ENCODE data around the gene CEP250. TPM values are rescaled to one million over a fixed set of nuclear protein-coding genes. Genes with fewer than 3 reads are reported as not detected.
A peak's percentile ranks its signal among the peaks of the same experiment; 100 is the strongest.

CEP250 gene
- total RNA-seq, 2 experiments from 2014 or later = 31.6 to 74.4 TPM

GRCh38 chr20:35523298-35523888 lies 68.0 kb downstream of the CEP250 start:
- no peaks in the 10 kb centered on the region for H3K36me3 ChIP-seq (ENCODE audit: insufficient read depth, low read length)
- TF ChIP-seq EZH2phosphoT487 (IDR thresholded peaks at IDR 0.05; ENCODE audit: borderline replicate concordance, low read depth, low read length) = no peak
- TF ChIP-seq, protein P1, sequence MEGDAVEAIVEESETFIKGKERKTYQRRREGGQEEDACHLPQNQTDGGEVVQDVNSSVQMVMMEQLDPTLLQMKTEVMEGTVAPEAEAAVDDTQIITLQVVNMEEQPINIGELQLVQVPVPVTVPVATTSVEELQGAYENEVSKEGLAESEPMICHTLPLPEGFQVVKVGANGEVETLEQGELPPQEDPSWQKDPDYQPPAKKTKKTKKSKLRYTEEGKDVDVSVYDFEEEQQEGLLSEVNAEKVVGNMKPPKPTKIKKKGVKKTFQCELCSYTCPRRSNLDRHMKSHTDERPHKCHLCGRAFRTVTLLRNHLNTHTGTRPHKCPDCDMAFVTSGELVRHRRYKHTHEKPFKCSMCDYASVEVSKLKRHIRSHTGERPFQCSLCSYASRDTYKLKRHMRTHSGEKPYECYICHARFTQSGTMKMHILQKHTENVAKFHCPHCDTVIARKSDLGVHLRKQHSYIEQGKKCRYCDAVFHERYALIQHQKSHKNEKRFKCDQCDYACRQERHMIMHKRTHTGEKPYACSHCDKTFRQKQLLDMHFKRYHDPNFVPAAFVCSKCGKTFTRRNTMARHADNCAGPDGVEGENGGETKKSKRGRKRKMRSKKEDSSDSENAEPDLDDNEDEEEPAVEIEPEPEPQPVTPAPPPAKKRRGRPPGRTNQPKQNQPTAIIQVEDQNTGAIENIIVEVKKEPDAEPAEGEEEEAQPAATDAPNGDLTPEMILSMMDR (conservative IDR thresholded peaks at IDR 0.05; ENCODE audit: low read length) = peak; percentile 75
- no TSS peak for BruUV-seq (replicated peaks)
- H3K9me3 ChIP-seq (ENCODE audit: low read length) = peaks cover 4% of the 10 kb centered on the region; the same call in 1 of the 2 replicates
- no peak overlapping the region for H3K4me2 ChIP-seq (ENCODE audit: low read length)
- H3K4me1 ChIP-seq (ENCODE audit: insufficient read depth, low read length, poor library complexity, severe bottlenecking) = no peaks in the 10 kb centered on the region
- DNase-seq (ENCODE audit: low spot score) = peak; percentile 41
- no peaks in the 10 kb centered on the region for H4K20me1 ChIP-seq (ENCODE audit: insufficient read depth, low read length)
- H3K4me3 ChIP-seq (ENCODE audit: low read depth, low read length, poor library complexity, severe bottlenecking) = no peak overlapping the region
- H3K9me2 ChIP-seq (ENCODE audit: insufficient read depth, low read length) = no peaks in the 10 kb centered on the region
- H3K79me2 ChIP-seq (ENCODE audit: insufficient read depth, low read depth, low read length) = no peaks in the 10 kb centered on the region
- ChIA-PET CTCF (ENCODE audit: unreplicated experiment) (no interaction called here), POLR2A (no interaction called here)
- H2AFZ ChIP-seq (ENCODE audit: low read length) = no peak overlapping the region
- intact Hi-C loops (cut with micrococcal nuclease; ENCODE audit: unreplicated experiment) = no loop called here
- H3K27ac ChIP-seq (ENCODE audit: low read depth, low read length, poor library complexity, severe bottlenecking) = no peak overlapping the region

- no peak for DNase-seq (ENCODE audit: low spot score)
- Histone ChIP-seq H3K4me1 (ENCODE audit: insufficient read depth, low read length, poor library complexity, severe bottlenecking) (no peaks in the 10 kb centered on the region), H3K4me3 (ENCODE audit: low read depth, low read length, poor library complexity, severe bottlenecking) (no peak overlapping the region), H4K20me1 (ENCODE audit: insufficient read depth, low read length) (no peaks in the 10 kb centered on the region), H3K9me2 (ENCODE audit: insufficient read depth, low read length) (no peaks in the 10 kb centered on the region), H2AFZ (ENCODE audit: low read length) (no peak overlapping the region), H3K4me2 (ENCODE audit: low read length) (no peak overlapping the region), H3K79me2 (ENCODE audit: insufficient read depth, low read depth, low read length) (no peaks in the 10 kb centered on the region), H3K27ac (ENCODE audit: low read depth, low read length, poor library complexity, severe bottlenecking) (no peak overlapping the region), H3K9me3 (ENCODE audit: low read length) (peaks cover 4% of the 10 kb centered on the region; the same call in 1 of the 2 replicates), H3K36me3 (ENCODE audit: insufficient read depth, low read length) (no peaks in the 10 kb centered on the region)
- CTCF ChIA-PET (ENCODE audit: unreplicated experiment) = no interaction called here
- TF ChIP-seq, protein P1 (conservative IDR thresholded peaks at IDR 0.05; ENCODE audit: low read length) = no peak
- TF ChIP-seq EZH2phosphoT487 (IDR thresholded peaks at IDR 0.05; ENCODE audit: borderline replicate concordance, low read depth, low read length) = no peak
- POLR2A ChIA-PET = interaction anchor here (1.3 kb wide), 1 partner anchor 59 kb away, joined by 3 read pairs; no protein-coding TSS in a partner anchor
- intact Hi-C loops (cut with micrococcal nuclease; ENCODE audit: unreplicated experiment) = loop anchor here (2.0 kb wide), 1 partner anchor 63 kb away; no protein-coding TSS in a partner anchor
- no TSS peak for BruUV-seq (replicated peaks)
These were observed 70.2 kb downstream of the CEP250 start for GRCh38 chr20:35525639-35526038.

GRCh38 chr20:35527122-35527769 lies 71.8 kb downstream of the CEP250 start:
- intact Hi-C loops (cut with micrococcal nuclease; ENCODE audit: unreplicated experiment) = no loop called here
- Histone ChIP-seq H3K9me2 (ENCODE audit: insufficient read depth, low read length) (no peaks in the 10 kb centered on the region), H3K4me2 (ENCODE audit: low read length) (no peak overlapping the region), H4K20me1 (ENCODE audit: insufficient read depth, low read length) (no peaks in the 10 kb centered on the region), H3K27ac (ENCODE audit: low read depth, low read length, poor library complexity, severe bottlenecking) (no peak overlapping the region), H3K36me3 (ENCODE audit: insufficient read depth, low read length) (no peaks in the 10 kb centered on the region), H3K4me1 (ENCODE audit: insufficient read depth, low read length, poor library complexity, severe bottlenecking) (no peaks in the 10 kb centered on the region), H3K4me3 (ENCODE audit: low read depth, low read length, poor library complexity, severe bottlenecking) (no peak overlapping the region), H3K79me2 (ENCODE audit: insufficient read depth, low read depth, low read length) (no peaks in the 10 kb centered on the region), H2AFZ (ENCODE audit: low read length) (no peak overlapping the region), H3K9me3 (ENCODE audit: low read length) (peaks cover 4% of the 10 kb centered on the region; the same call in 1 of the 2 replicates)
- no TSS peak for BruUV-seq (replicated peaks)
- ChIA-PET POLR2A (interaction anchor here (0.5 to 0.7 kb wide), 2 partner anchors 11 to 140 kb away, joined by 3 read pairs; no protein-coding TSS in a partner anchor), CTCF (ENCODE audit: unreplicated experiment) (no interaction called here)
- TF ChIP-seq EZH2phosphoT487 (IDR thresholded peaks at IDR 0.05; ENCODE audit: borderline replicate concordance, low read depth, low read length) = no peak
- DNase-seq (ENCODE audit: low spot score) = no peak

Measured in OCI-LY7 (cell line).